Liver (tissue), 3 donors: ENCODE measurements around the gene SKIC8.

Experiments used
- CTCF ChIP-seq: fragments of 150-350 bp; IDR thresholded peaks from 2 replicates; pipeline ENCODE4 v1.5.1; 2017; ENCODE audit warnings: improper control_type of control experiment, low read depth, low read length; ENCODE audit not compliant: missing input control
- GABPA ChIP-seq, 2 donors: IDR thresholded peaks in 1 of 2; conservative IDR thresholded peaks in 1 of 2; 2 replicates each; pipeline ENCODE4 v1.6.1; 2016; ENCODE audit warnings: antibody characterized with exemption in 2 of 2, mild to moderate bottlenecking in 1 of 2, moderate library complexity in 1 of 2
- JUND ChIP-seq, 2 donors: IDR thresholded peaks; 2 replicates each; pipeline ENCODE4 v1.6.1; 2016; ENCODE audit warnings: antibody characterized with exemption in 2 of 2
- TAF1 ChIP-seq: conservative IDR thresholded peaks from 2 replicates; pipeline ENCODE4 v1.6.1; 2016; ENCODE audit warnings: antibody characterized with exemption, mild to moderate bottlenecking
- donor health status: healthy.
- donor health status: healthy.

- TF ChIP-seq CTCF (no peak), GABPA (IDR thresholded peaks at IDR 0.05 in 1 of 2, conservative IDR thresholded peaks at IDR 0.05 in 1 of 2) (no peak), TAF1 (no peak), JUND (IDR thresholded peaks at IDR 0.05) (no peak)
These were observed 5.0 kb upstream of the SKIC8 start for GRCh38 chr15:78304216-78305066.
